Activated CD4-positive, alpha-beta memory T cell treated with anti-CD3 and anti-CD28 coated beads, Interleukin-2, amount 10 ng/mL, durations not matched to agents 7 days and 5 days (primary cell): ENCODE data around the gene MS4A2. TPM values are rescaled to one million over a fixed set of nuclear protein-coding genes. Genes with fewer than 3 reads are reported as not detected.
"Not testable (repeated sequence)": the region's sequence is repeated elsewhere in the genome, so short reads cannot be mapped to it uniquely, and the experiment has no call there.

Experiments used
- CTCF ChIA-PET: fragments of 350-600 bp; sonication (Branson Sonifier 250); formaldehyde crosslinking; loops from one replicate; lab custom pipeline; 2021; ENCODE audit warnings: antibody characterized with exemption, inconsistent platforms; lab: Charles Lee
- POLR2A ChIA-PET: fragments of 350-600 bp; sonication (Branson Sonifier 250); formaldehyde crosslinking; loops from one replicate; lab custom pipeline; 2021; ENCODE audit warnings: antibody characterized with exemption; lab: Charles Lee
- DNase-seq: peaks from one replicate; pipeline ENCODE4 v3.0.0-alpha.2; 2020
- H3K27ac Mint-ChIP-seq: one replicate; pipeline ENCODE4 v1.8.0; 2021; ENCODE audit warnings: mild to moderate bottlenecking, mixed read lengths
- H3K27me3 Mint-ChIP-seq: one replicate; pipeline ENCODE4 v1.8.0; 2021; ENCODE audit warnings: mixed read lengths
- H3K36me3 Mint-ChIP-seq: one replicate; pipeline ENCODE4 v1.8.0; 2021; ENCODE audit warnings: low read depth, mixed read lengths
- H3K4me1 Mint-ChIP-seq: one replicate; pipeline ENCODE4 v1.8.0; 2021; ENCODE audit warnings: mixed read lengths
- H3K4me3 Mint-ChIP-seq: one replicate; pipeline ENCODE4 v1.8.0; 2021; ENCODE audit warnings: mild to moderate bottlenecking, mixed read lengths
- H3K9me3 Mint-ChIP-seq: one replicate; pipeline ENCODE4 v1.8.0; 2021; ENCODE audit warnings: mixed read lengths
- total RNA-seq, 2 experiments: library from RNA; stranded (reverse); gene quantifications; one replicate each; pipeline ENCODE4 v1.2.3, GENCODE V29; 2021

The MS4A2 gene
- not detected for total RNA-seq

- Mint-ChIP-seq H3K36me3 (no peaks in the 10 kb centered on the region), H3K27me3 (peaks cover 9% of the 10 kb centered on the region), H3K4me1 (no peaks in the 10 kb centered on the region), H3K27ac (no peak within 1 kb of the TSS), H3K9me3 (no peaks in the 10 kb centered on the region), H3K4me3 (no peak within 1 kb of the TSS)
- POLR2A ChIA-PET, result no interaction called here
- DNase-seq, result no peak
- CTCF ChIA-PET, result interaction anchor here (1.1 kb wide), 1 partner anchor 11 kb away, joined by 3 read pairs; no protein-coding TSS in a partner anchor
Measured at GRCh38 chr11:60088364-60088763, at the start of gene MS4A2. Gene MS4A2, plus strand, starts transcription at chr11:60088664. Its CDS starts 102 bp downstream, at chr11:60088766.

GRCh38 chr11:60040109-60040508 is 48.4 kb upstream of the MS4A2 start, which contains the start of gene OOSP2:
Gene OOSP2, plus strand, starts transcription at chr11:60040409. Its CDS starts 51 bp downstream, at chr11:60040460.
- Mint-ChIP-seq H3K4me3 (no peak within 1 kb of the TSS), H3K27me3 (no peaks in the 10 kb centered on the region), H3K9me3 (no peaks in the 10 kb centered on the region), H3K36me3 (no peaks in the 10 kb centered on the region), H3K27ac (no peak within 1 kb of the TSS), H3K4me1 (no peaks in the 10 kb centered on the region)
- no peak for DNase-seq
- CTCF ChIA-PET, result no interaction called here
- POLR2A ChIA-PET, result no interaction called here

GRCh38 chr11:60050422-60050821 is 38.0 kb upstream of the MS4A2 start:
- CTCF ChIA-PET, H3K36me3 Mint-ChIP-seq, H3K9me3 Mint-ChIP-seq, H3K4me1 Mint-ChIP-seq, H3K4me3 Mint-ChIP-seq, H3K27ac Mint-ChIP-seq, DNase-seq, H3K27me3 Mint-ChIP-seq, POLR2A ChIA-PET: not testable (repeated sequence)

GRCh38 chr11:60050839-60051238 is 37.6 kb upstream of the MS4A2 start:
- H3K9me3 Mint-ChIP-seq, H3K27ac Mint-ChIP-seq, POLR2A ChIA-PET, DNase-seq, H3K4me1 Mint-ChIP-seq, H3K36me3 Mint-ChIP-seq, CTCF ChIA-PET, H3K27me3 Mint-ChIP-seq, H3K4me3 Mint-ChIP-seq: not testable (repeated sequence)

GRCh38 chr11:60056349-60056969 is 32.0 kb upstream of the MS4A2 start, which contains the start of gene MS4A3:
Gene MS4A3, plus strand, starts transcription at chr11:60056665. Its CDS starts 4,496 bp downstream, at chr11:60061161.
- peaks cover 3% of the 10 kb centered on the region for H3K9me3 Mint-ChIP-seq
- ChIA-PET POLR2A (no interaction called here), CTCF (no interaction called here)
- H3K36me3 Mint-ChIP-seq, result no peaks in the 10 kb centered on the region
- H3K4me3 Mint-ChIP-seq, result no peak within 1 kb of the TSS
- peaks cover 2% of the 10 kb centered on the region for H3K4me1 Mint-ChIP-seq
- no peak for DNase-seq
- H3K27me3 Mint-ChIP-seq, result peaks cover 3% of the 10 kb centered on the region
- H3K27ac Mint-ChIP-seq, result no peak within 1 kb of the TSS

GRCh38 chr11:60059052-60059451 is 29.4 kb upstream of the MS4A2 start:
- CTCF ChIA-PET, result no interaction called here
- Mint-ChIP-seq H3K4me1 (peaks cover 2% of the 10 kb centered on the region), H3K9me3 (peaks cover 3% of the 10 kb centered on the region), H3K27me3 (peaks cover 7% of the 10 kb centered on the region), H3K4me3 (no peak overlapping the region), H3K36me3 (no peaks in the 10 kb centered on the region), H3K27ac (no peak overlapping the region)
- POLR2A ChIA-PET, result no interaction called here
- no peak for DNase-seq

- no peaks in the 10 kb centered on the region for H3K36me3 Mint-ChIP-seq
- peaks cover 8% of the 10 kb centered on the region for H3K27me3 Mint-ChIP-seq
- ChIA-PET CTCF (no interaction called here), POLR2A (no interaction called here)
- peaks cover 3% of the 10 kb centered on the region for H3K9me3 Mint-ChIP-seq
- H3K4me1 Mint-ChIP-seq, result peaks cover 2% of the 10 kb centered on the region
- no peak overlapping the region for H3K4me3 Mint-ChIP-seq
- no peak for DNase-seq
- H3K27ac Mint-ChIP-seq, result no peak overlapping the region
Measured at GRCh38 chr11:60059521-60060240, 28.8 kb upstream of the MS4A2 start.

- H3K27ac Mint-ChIP-seq, result no peak overlapping the region
- H3K4me3 Mint-ChIP-seq, result no peak overlapping the region
- POLR2A ChIA-PET, result no interaction called here
- H3K9me3 Mint-ChIP-seq, result peaks cover 3% of the 10 kb centered on the region
- peaks cover 5% of the 10 kb centered on the region for H3K27me3 Mint-ChIP-seq
- no peaks in the 10 kb centered on the region for H3K36me3 Mint-ChIP-seq
- peaks cover 2% of the 10 kb centered on the region for H3K4me1 Mint-ChIP-seq
- DNase-seq, result no peak
- CTCF ChIA-PET, result no interaction called here
Measured at GRCh38 chr11:60064111-60064510, 24.4 kb upstream of the MS4A2 start.

- peaks cover 5% of the 10 kb centered on the region for H3K27me3 Mint-ChIP-seq
- H3K9me3 Mint-ChIP-seq, result no peaks in the 10 kb centered on the region
- H3K4me3 Mint-ChIP-seq, result no peak overlapping the region
- CTCF ChIA-PET, result no interaction called here
- DNase-seq, result no peak
- no peak overlapping the region for H3K27ac Mint-ChIP-seq
- POLR2A ChIA-PET, result no interaction called here
- no peaks in the 10 kb centered on the region for H3K36me3 Mint-ChIP-seq
- H3K4me1 Mint-ChIP-seq, result no peaks in the 10 kb centered on the region
Measured at GRCh38 chr11:60065801-60066200, 22.7 kb upstream of the MS4A2 start.

- Mint-ChIP-seq H3K27ac (no peak overlapping the region), H3K36me3 (no peaks in the 10 kb centered on the region), H3K4me1 (no peaks in the 10 kb centered on the region), H3K4me3 (no peak overlapping the region), H3K27me3 (no peaks in the 10 kb centered on the region), H3K9me3 (no peaks in the 10 kb centered on the region)
- ChIA-PET CTCF (no interaction called here), POLR2A (no interaction called here)
- DNase-seq, result no peak
Measured at GRCh38 chr11:60069450-60069849, 19.0 kb upstream of the MS4A2 start.

GRCh38 chr11:60071644-60072043 is 16.8 kb upstream of the MS4A2 start:
- H3K27me3 Mint-ChIP-seq, DNase-seq, H3K27ac Mint-ChIP-seq, H3K4me3 Mint-ChIP-seq, POLR2A ChIA-PET, H3K4me1 Mint-ChIP-seq, H3K9me3 Mint-ChIP-seq, H3K36me3 Mint-ChIP-seq, CTCF ChIA-PET: not testable (repeated sequence)

GRCh38 chr11:60077216-60077817 is 11.1 kb upstream of the MS4A2 start:
- H3K27ac Mint-ChIP-seq, result no peak overlapping the region
- H3K27me3 Mint-ChIP-seq, result peaks cover 4% of the 10 kb centered on the region
- ChIA-PET CTCF (interaction anchor here (0.6 kb wide), 1 partner anchor 11 kb away, joined by 3 read pairs; the partner anchor contains the start of gene MS4A2), POLR2A (no interaction called here)
- no peaks in the 10 kb centered on the region for H3K4me1 Mint-ChIP-seq
- no peaks in the 10 kb centered on the region for H3K36me3 Mint-ChIP-seq
- no peak overlapping the region for H3K4me3 Mint-ChIP-seq
- DNase-seq, result no peak
- H3K9me3 Mint-ChIP-seq, result no peaks in the 10 kb centered on the region

GRCh38 chr11:60077981-60078380 is 10.5 kb upstream of the MS4A2 start:
- H3K27me3 Mint-ChIP-seq, result peaks cover 8% of the 10 kb centered on the region
- H3K27ac Mint-ChIP-seq, result no peak overlapping the region
- no peaks in the 10 kb centered on the region for H3K4me1 Mint-ChIP-seq
- no peak for DNase-seq
- no peaks in the 10 kb centered on the region for H3K36me3 Mint-ChIP-seq
- CTCF ChIA-PET, result interaction anchor here (0.6 kb wide), 1 partner anchor 11 kb away, joined by 3 read pairs; the partner anchor contains the start of gene MS4A2
- H3K9me3 Mint-ChIP-seq, result no peaks in the 10 kb centered on the region
- H3K4me3 Mint-ChIP-seq, result no peak overlapping the region
- POLR2A ChIA-PET, result no interaction called here
